NCI-H2171 treated with DMSO at 0.1 percent for 48 hours (cell line): Measurements from ENCODE around the gene PML.
"Not testable (repeated sequence)": the region's sequence is repeated elsewhere in the genome, so short reads cannot be mapped to it uniquely, and the experiment has no call there.

Experiments used
- DNase-seq: peaks from one replicate; lab custom pipeline; 2025; lab: John Stamatoyannopoulos, UW

The PML gene

DNA sequence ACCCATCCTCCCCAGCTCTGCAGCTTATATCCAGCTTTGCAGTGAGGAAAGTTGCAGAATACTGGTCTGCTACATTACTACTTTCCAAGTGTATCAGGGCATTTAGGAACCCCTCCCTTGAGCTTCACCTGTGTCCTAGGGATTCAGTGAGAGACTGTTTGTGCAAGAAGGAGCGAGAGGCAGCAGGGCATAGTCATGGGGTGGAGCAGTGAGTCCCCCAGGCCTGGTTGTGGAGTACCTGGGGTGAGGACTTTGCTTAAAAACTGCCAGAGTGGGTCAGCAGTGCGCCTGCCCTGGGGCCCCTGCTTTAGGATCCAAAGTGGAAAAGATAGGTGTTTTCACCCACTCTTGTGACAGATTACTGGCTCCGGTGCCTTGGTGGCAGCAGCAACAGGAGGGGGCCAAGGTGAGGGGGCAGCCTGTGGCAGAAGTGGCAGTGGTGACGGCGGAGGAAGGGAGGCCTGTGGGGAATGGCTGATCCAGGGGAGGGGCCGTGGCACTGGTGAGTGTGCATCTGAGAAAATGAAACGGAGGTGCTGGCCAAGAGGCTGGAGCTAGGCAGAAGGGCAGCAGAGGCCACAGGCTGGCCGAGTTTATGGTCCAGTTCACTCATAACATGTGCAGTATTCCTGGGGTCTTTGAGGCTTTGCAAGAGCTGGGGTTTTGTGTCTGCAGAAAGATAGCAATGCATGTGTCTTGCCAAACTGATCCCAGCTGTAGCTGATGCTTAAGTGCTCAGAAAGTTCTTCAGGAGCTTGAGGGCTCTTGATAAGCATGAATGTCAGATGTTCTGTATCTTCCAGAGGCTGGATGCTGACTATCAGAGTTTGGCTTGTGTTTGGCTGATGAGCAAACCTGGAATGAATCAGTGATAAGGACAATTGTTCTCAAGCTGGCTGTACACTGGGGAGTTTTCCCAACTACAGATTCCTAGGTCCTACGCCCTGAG, 44.5 kb downstream of the PML start:
- DNase-seq, result no peak

DNA sequence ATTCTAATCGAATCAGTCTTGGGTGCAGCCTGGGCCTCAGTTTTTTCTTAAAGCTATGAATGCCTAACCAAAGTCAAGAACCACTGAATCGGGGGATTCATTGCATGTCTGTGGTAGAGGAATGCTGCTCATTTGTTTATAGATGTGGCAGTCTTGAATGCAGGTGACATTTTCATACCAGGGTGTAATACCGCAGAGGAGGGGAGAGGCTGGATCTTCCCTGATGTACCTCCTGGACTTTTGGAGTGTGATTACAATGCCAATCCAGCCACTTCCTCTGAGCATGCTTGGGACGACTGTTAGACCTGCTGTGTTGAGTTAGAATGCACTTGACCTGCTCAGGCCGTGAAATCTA, 45.1 kb downstream of the PML start:
- no peak for DNase-seq

DNA sequence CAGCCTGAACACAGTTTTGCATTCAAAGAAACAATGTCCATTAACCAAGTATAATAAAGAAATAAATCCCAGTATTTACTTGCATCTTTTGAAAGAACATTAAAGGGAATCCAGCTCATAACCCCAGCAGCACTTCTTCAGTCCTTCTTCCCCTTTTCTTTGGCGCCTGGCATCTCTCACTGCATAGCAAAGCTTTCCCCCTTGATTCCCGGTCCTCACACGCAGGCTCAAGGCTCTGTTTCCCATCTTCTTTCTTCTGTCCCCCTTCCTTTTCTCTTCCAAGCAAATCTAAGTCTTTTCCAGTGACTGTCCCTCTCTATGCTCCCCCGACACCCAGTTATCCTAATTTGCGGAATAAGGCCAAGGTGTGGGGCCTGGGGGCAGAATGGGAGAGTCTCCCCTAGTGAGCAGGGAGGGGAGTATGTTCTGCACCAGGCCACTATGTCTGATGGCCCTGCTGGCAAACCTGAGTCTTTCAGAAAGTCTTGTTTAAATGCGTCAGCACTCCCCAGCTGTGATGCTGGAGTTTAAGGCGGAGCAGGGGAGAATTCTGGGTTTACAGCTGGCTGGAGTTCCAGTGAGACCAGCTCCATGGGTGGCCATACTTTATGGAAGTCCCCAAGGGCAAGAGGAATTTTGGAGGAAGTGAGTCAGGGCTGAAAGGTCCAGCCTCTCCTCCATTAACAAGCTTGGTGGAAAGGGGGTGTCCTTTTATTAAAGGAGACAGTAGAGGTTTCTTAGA, 45.8 kb downstream of the PML start:
- no peak for DNase-seq

DNA sequence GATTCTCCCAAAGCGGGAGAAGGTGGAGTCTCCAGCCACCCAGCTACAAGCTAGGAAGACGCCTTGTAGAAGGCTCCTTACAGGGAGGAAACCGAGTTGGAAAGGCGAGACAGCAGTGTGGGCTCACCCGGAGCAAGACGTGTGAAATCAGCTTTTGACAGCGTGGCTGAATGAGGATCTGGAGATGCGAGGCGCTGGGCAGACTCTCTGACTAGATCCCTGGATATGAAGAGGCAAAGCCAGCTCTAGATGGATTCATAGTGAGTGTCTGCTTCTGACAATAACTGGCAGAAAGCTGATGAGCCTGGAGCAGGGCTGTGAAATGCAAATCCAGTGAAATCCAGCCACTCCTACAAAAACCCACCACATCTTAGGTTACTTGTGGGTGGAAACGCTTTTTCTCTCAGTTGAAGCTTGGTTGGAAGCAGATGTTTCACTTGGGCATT, 46.8 kb downstream of the PML start:
- DNase-seq, result no peak

DNA sequence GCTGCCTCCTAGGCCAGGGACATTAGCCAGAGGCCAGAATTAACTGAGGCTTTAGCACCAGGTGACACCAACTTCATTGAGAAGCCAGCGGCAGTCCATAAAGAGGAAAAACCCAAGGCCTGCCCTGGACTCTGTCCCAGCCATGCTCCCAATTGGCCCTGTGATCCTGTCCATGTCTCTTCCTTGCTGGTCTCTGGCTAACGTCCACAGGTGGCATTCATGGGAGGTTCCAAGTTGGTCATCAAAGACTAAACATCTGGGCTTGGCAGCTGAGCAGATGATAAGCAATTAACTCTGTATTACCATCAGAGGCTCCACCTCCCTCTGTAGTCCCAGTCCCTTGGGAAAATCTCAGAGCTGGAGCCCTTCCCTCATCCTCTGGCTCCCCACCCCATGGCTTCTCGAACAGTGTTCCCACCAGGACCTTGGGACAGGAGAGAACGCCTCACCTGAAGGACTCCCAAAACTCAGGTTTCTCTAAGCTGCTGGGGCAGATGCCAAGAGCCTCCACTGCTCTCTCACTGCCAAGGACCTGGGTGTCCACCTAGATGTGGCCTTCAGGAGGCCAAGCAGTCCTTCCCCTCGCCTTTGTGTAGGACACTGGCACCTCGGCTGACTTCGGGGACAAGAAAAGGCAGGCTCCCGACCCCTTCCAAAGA, 47.4 kb downstream of the PML start:
- no peak for DNase-seq

DNA sequence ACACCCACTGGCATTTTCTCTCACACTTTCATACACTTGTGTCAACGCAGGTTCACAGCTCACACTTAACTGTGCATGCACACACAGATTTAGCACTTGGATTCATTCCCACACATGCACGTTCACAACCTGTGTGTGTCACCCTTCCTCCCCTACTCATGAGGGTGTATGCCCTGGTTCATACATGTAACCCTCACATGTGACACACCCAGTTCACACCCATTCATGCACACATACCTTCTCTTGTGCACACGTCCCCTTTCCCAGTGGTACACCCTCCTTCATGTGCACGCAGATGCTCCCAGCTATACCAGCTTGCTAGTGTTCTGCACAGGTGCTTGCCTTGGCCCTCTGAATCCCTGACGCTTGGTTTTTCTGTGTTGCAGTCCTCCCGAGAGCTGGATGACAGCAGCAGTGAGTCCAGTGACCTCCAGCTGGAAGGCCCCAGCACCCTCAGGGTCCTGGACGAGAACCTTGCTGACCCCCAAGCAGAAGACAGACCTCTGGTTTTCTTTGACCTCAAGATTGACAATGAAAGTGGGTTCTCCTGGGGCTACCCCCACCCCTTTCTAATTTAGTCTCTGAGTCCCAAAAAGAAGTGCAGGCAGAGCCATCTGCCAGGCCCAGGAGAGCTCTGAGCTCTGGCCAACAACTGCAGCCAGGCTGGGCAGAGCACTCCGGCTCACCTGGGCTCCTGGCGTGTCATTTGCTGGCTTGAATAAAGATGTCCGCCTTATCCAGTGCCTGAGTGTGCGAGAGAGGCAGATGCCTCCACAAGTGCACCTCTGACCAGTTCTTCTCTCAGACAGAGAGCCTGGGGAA, 48.3 kb downstream of the PML start:
- DNase-seq, result no peak

DNA sequence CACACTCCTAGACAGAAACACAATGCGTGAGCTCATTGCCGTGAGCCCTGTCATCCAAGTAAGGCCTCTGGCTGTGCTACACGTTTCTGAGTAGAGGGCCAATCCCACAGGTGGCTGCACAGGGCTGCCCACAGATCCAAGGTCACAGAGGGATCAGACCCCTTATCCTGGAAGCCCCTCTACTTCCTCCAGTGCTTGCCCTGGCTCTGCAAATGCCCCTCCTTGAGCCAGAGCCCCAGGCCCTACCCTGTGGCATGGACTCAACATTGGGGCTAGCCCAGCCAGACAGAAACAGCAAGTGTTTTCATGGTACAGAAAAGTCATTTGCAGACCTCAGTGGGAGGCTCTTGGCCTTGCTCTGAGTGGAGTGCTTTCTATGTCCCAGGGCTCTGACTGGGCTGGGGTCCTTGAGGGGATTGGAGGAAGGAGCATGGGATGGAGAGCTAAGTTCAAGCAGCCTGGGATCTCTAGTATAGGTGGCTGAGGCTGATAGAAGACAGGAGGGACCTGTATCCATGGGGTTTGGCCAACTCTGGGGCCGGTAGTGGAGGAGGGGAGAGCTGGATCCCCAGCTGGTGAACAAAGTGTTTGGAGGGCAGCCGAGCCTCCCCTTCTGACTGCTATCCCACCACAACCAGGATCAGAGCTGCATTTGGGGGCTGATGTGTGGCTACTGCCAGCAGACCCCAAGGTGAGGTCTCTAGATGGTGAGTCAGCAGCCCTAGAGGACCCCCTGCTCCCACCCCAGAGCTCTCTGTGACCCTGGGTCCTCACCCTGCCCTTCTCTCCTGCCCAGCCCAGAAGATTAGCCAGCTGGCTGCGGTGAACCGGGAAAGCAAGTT, 49.1 kb downstream of the PML start:
- no peak for DNase-seq

DNA sequence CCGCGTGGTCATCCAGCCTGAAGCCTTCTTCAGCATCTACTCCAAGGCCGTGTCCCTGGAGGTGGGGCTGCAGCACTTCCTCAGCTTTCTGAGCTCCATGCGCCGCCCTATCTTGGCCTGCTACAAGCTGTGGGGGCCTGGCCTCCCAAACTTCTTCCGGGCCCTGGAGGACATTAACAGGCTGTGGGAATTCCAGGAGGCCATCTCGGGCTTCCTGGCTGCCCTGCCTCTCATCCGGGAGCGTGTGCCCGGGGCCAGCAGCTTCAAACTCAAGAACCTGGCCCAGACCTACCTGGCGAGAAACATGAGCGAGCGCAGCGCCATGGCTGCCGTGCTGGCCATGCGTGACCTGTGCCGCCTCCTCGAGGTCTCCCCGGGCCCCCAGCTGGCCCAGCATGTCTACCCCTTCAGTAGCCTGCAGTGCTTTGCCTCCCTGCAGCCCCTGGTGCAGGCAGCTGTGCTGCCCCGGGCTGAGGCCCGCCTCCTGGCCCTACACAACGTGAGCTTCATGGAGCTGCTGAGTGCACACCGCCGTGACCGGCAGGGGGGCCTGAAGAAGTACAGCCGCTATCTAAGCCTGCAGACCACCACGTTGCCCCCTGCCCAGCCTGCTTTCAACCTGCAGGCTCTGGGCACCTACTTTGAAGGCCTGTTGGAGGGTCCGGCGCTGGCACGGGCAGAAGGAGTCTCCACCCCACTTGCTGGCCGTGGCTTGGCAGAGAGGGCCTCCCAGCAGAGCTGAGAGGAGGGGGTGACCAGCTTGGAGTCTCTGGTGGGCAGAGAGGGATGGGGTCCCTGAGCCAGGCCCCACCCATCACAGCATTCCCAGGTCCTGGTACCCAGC, 50.0 kb downstream of the PML start:
- no peak for DNase-seq

DNA sequence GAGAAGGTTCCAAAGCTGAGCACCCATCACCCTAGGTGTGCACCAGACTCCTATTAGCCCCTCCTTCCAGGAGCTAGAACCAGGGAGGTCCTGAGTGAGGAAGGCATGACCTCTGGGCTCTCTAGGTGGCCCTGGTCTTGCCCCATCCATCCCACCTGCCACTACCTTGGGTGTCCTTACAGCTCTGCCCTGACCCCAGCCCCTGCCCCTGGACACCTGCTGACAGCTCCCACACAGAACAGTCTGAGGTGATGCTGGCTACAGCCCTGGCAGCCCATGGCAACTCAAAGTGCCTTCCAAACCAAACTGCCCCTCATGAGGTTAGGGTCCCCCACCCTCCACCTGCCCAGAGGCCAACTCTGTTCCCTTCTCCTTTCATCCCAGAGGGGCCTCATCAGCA, 50.7 kb downstream of the PML start:
- DNase-seq, result no peak

DNA sequence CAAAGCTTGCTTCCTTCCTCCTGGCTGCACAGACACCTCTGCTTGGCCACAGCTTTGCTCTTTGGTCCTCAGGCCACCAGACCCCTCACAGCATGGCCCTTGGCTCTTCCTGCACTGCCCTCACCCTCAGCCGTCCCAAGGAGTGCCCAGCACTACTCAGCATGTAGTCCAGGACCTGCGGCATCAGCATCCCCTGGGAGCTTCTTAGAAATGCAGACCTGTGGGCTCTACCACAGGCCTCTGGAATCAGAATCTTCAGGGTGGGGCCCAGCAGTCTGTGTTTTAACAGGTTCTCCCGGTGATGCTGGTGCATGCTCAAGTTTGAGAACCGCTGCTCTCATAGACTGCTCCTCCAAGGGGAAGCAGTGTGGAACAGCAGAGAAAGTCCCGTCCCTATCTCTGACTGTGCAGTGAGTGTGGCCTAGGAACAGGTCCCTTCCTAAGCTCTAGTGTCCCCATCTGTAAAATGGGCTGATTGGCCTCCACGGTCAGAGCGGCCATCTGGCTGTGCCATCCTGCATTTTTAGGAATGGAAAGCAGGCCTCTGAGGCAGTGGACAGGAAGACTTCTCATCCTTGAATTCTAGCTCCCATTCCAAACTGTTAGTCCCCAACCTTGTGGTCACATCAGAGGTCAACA, 51.2 kb downstream of the PML start:
- no peak for DNase-seq

DNA sequence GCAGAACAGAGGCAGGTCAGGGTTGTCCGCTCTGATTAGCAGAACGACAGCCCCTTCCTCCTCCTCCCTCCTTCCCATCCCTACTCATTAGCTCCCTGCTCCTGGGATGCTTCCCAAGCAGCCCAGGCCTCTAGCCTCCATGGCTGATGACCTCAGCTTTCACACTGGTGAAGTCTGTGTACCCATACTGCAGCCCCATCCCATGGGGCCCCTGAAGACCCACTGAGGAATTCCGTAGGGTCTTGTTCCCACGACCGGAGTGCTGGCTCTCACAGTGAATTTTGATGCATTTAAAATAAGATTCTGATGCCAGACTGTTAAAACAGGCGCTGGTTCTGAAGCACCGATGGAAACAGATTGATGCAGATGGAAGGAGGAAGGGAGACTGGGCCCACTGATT, 51.8 kb downstream of the PML start:
- no peak for DNase-seq

DNA sequence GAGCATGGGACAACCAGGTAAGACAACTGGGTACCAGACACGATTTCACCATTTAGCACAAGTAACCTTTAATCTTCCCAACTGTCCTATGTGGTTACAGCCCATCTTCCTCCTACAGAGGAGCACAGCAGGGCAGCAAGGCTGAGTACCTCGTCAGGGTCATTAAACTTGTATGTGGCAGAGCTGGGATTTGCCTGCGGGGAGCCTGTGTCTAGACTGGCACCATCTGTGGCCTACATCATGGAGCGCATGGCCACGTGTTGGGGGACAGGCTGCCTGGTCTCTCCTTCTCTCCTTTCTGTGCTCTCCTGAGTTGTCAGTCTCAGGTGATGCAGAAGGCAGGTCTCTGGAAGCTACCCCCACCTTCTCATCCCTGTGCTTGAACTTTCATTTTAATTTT, 55.6 kb downstream of the PML start:
- DNase-seq, result peak; percentile 82

DNA sequence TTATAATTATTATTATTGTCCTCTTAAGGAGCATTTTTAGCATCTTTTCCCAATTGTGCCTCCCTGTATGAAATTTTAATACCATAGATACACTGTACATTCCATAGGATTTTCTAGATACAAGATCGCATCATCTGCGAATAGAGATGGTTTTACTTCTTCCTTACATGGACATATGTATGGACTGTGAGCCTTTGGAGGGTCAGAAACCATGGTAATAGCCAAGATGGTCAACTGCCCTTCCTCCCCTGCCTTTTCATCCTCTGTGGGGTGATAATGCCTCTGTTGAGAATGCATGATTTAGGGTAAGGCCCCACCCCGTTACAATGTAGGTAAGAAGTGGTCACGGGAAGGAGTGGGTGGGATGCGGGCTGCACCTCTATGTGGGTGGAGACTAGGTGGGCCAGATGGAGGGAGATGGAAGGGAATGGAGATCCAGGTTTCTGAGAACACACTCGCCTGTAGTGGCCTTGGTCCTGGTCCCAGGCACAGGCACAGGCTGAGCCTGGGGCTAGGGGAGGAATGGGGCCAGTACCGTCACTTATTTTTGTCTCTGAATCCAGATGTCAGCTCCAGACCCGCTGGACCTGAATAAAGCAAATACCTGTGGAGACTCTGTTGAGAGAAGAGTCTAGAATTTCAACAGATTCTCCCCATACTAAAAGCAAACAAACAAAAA, 56.2 kb downstream of the PML start:
- DNase-seq, result no peak

DNA sequence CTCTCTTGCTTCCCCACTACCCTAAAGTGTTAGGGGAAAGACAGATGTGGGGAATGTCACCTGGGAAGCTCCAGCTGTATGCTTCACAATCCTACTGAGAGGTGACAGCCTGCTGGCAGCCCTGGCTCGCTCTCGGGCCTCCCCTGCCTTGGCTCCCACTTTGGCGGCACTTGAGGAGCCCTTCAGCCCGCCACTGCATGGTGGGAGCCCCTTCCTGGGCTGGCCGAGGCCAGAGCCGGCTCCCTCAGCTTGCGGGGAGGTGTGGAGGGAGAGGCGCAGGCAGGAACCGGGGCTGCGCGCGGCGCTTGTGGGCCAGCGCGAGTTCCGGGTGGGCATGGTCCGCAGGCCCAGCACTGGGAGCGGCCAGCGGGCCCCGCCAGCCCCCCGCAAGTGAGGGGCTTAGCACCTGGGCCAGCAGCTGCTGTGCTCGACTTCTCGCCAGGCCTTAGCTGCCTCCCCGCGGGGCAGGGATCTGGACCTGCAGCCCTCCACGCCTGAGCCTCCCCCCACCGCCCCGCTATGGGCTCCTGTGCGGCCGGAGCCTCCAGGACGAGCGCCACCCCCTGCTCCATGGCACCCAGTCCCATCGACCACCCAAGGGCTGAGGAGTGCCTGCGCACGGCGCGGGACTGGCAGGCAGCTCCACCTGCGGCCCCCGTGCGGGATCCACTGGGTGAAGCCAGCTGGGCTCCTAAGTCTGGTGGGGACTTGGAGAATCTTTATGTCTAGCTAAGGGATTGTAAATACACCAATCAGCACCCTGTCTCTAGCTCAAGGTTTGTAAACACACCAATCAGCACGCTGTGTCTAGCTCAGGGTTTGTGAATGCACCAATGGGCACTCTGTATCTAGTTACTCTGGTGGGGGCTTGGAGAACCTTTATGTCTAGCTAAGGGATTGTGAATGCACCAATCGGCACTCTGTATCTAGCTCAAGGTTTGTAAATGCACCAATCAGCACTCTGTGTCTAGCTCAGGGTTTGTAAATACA, 58.0 kb downstream of the PML start:
- not testable (repeated sequence) for DNase-seq

DNA sequence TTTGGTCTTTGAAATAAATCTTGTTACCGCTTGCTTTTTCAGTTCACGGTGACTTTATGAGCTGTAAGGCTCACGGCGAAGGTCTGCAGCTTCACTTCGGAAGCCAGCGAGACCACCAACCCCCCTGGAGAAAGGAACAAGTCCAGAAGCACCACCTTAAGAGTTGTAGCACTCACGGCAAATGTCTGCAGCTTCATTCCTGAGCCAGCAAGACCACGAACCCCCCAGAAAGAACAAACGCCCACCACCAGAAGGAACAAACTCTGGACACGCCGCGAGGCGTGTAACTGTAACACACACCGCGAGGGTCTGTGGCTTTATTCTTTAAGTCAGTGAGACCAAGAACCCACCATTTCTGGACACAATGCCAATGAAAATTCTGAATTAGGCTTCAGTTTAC, 59.0 kb downstream of the PML start:
- DNase-seq, result no peak

DNA sequence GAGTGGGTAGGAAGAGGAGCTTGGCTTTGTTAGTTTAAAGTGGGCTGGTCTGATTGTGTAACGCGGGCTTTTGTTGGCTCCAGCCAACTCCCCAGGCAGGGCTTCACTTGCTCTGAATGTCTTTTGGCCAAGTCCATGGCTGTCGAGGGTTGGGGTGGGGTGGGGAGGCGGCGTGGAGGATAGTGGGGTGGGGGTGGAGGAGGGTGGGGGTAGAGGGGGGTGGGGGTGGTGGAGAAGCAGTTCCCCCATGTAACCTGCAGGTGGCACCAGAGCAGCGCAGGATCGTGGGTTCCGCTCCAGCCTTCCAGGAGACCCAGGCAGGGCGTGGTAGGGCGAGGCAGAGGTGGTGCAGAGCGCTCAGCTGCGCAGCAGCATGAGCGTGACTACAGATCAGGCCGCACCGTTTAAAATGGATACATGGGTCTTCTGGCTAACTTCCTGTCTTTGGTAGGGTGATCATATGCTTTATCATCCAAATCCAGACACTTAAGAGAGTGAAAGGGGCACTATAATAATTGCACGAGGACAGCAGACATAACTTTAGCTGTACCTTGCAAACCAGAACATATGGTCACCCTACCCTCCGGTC, 59.5 kb downstream of the PML start:
- DNase-seq, result peak; percentile 69

DNA sequence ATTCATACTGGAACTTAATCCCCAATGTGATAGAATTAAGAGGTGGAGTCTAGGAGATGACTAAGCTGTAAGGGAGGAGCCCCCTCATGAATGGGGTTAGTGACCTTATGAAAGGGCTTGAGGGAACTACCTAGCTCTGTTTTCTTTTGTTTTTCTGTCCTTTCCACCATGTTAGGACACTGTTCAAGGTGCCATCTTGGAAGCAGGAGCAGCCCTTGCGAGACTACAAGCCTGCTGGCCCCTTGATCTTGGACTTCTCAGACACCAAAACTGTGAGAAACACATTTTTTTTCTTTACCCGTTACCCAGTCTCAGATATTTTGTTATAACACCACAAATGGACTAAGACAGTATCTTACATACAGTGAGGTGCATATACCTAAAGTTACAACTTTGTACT, 61.3 kb downstream of the PML start:
- DNase-seq, result no peak
